NCI-H187 treated with DMSO at 0.1 percent for 48 hours (cell line): Measurements from ENCODE around the gene LRRK1.
A peak's percentile ranks its signal among the peaks of the same experiment; 100 is the strongest.

Experiments used
- DNase-seq: peaks from one replicate; lab custom pipeline; 2025; lab: John Stamatoyannopoulos, UW

The LRRK1 gene

DNA sequence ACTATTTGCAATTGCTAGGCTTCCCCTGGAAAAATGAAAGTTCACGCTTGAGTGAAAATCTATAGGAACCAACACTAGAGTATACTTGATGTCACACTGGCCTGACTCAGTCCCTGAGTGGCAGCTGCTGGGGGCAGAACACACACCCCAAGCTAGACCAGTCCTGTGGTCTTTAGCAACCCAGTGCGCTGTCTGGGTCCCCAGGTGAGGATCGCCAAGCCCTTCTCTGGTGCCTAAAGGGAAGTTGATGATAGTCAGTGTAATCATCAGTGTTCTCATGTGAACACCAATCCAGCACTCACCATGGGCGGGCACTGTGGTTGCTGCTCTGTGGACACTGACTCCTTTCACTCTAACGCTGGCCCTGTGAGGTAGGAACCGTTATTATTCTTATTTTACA is 28.3 kb upstream of the LRRK1 start:
- peak; percentile 62 for DNase-seq

- DNase-seq: no peak
Measured at GRCh38 chr15:100891307-100892012, 27.7 kb upstream of the LRRK1 start.

- no peak for DNase-seq
Measured at GRCh38 chr15:100892013-100892355, 27.2 kb upstream of the LRRK1 start.

DNA sequence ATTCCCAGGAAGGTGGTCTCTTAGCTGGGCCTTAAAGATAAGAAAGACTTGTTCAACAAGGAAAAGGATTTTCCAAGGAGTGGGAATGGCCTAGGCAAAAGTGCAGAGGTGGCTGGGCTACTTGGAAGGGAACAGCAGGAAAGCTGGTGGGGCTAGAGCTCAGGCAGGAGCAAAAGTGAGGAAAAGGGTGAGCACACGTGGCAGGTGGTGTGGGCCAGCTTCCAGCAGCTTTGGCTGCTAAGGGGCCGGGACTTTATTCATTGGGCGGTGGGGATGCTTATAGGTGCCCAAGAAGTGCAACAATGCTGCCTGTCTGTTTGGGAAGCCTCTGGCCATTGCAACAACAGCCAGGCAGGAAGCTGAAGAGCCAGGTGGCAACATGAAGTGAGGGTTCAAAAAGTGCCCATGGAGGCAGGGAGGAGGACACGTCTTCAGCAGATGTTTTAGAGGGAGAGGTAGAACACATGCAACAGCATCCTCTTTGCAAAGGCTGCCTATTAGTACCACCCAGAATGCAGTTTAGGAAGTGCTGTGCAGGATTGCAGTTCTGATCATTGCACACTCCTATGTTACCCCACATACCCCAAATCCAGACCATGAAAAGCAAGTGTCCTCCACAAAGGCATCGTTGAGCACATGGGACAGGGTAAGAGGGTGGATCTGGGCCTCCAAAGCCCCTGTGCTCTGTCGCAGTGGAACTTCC is 25.7 kb upstream of the LRRK1 start:
- DNase-seq: no peak

DNA sequence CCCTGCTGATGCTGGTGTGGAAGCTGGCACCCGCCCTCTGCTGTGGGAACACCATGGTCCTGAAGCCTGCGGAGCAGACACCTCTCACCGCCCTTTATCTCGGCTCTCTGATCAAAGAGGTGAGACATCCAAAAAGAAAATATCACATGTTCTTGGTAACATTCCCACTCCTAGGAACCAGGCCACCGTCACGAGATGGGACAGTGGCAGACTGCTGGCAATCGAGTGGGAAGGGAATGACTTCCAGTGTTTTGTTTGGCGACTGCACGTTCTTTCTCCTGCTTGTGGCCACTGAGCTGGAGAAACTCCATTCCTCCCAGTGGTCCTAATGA is 25.2 kb upstream of the LRRK1 start:
- no peak for DNase-seq

DNA sequence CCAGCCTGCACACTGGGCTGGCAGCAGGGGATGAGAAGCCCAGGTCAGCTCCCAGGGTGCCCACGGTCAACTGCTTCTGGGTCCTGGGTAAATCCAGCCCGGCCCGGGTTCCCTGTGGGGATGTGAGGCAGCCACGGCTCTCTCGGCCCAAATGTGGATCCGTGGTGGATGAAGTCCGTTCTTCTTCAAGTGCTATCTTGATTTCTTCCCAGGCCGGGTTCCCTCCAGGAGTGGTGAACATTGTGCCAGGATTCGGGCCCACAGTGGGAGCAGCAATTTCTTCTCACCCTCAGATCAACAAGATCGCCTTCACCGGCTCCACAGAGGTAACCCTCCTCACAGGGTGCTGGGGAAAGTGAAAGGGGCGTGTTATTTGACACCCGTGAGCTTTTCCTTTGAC is 23.4 kb upstream of the LRRK1 start:
- DNase-seq: no peak

DNA sequence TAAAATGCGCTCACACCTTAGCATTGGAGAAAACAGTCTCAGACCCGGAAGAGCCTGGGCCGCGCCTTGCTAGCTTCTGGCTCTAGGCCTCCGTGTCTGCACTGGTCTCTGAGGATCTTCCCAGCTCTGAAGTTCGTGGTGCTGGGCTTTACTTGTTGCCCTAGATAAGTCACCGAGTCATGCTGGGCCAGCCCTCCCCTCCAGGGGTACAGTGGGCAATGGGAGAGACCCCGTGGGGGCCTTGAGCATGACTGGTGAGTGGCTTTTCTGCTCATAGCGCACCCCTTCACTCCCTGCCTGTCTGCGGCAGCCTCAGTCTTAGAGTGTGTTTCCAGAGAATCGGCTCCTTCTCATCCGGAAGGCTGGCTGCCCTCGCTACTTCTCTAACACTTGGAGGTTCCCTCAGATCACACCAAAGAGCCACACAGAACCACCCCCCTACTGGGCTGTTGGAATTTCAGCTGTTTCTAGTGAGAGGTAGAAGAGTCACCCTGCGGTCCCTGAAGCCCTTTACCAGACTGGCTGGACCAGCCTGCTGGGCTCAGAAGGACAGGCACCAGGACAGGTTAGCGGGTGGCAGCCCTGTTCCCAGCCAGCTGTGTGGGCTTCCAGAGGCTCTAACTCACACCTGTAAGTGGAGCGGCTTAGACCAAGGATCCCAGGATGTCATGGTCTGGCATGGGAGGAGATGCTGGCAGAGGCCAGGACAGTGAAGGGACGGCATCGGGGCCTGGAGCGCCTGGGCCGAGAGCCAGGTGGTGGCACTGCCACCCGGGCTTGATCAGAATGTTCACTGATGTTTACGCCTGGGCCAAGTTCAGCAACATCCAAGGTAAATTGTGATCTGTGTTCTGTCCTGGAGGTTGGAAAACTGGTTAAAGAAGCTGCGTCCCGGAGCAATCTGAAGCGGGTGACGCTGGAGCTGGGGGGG is 21.7 kb upstream of the LRRK1 start:
- DNase-seq: no peak

GRCh38 chr15:100898152-100898490 is 21.0 kb upstream of the LRRK1 start:
- DNase-seq: no peak

- no peak for DNase-seq
Measured at GRCh38 chr15:100898661-100899462, 20.3 kb upstream of the LRRK1 start.

DNA sequence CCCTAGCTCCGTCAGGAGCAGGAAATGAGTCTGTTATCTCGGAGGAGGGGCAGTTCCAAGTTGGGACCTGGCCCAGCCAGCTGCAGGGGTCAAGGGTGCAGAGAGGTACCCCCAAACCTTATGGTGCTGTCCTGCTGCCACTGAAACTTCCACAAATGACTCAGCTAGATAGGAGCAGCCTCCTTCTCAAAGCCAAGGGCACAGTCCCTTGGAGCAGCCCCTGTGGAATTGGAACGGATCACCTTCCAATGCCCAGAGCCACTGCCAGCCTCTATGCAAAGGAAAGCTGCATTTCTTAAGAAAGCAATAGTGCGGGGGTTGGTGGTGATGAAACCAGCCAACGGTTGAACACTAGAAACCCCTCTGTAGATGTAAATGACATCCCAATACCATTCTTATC is 19.6 kb upstream of the LRRK1 start:
- no peak for DNase-seq

DNA sequence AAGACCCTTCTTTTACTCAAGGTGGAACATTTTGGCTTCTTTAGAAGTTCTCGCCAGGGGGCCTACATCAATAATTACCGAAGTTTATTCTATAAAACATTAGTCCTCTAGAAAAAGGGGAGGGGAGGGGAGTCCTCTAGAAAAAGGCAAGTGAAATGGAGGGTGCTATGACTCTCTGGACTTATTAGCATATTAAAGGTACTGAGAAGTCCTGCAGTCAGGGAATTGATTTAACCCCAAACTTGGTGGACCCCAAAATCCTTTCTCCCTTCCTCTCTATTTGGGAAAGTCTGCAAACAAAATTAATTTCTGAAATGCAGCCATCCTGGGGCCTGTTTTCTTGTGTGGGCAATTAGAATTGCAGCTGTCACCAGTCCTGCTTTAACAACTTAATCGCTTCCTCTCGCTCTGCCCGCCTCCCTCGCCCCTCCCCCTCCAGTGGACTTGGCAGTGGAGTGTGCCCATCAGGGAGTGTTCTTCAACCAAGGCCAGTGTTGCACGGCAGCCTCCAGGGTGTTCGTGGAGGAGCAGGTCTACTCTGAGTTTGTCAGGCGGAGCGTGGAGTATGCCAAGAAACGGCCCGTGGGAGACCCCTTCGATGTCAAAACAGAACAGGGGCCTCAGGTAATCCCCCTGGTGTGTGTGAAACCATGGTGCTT is 18.9 kb upstream of the LRRK1 start:
- no peak for DNase-seq

DNA sequence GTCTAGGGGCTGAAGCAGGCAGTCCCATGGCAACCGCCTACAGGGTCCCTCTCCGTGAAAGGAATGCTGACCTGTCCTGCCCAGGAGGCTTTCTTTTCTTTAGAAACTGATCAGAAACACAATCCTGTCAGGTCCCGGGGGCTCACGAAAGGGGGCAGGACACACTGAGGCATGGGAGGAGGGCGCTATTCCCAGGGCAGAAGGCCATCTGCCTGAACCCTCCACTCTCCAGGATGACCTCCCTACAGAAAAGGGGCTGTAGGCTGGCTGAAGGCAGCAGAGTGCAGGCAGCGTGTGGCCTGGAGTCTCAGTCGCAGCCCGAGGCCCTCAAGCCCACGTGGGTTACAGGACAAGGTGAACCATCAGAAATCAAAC is 18.4 kb upstream of the LRRK1 start:
- DNase-seq: no peak

GRCh38 chr15:100901296-100901695 is 17.9 kb upstream of the LRRK1 start:
- DNase-seq: no peak

GRCh38 chr15:100901702-100902435 is 17.3 kb upstream of the LRRK1 start:
- no peak for DNase-seq

- no peak for DNase-seq
Measured at GRCh38 chr15:100902436-100903167, 16.6 kb upstream of the LRRK1 start.

DNA sequence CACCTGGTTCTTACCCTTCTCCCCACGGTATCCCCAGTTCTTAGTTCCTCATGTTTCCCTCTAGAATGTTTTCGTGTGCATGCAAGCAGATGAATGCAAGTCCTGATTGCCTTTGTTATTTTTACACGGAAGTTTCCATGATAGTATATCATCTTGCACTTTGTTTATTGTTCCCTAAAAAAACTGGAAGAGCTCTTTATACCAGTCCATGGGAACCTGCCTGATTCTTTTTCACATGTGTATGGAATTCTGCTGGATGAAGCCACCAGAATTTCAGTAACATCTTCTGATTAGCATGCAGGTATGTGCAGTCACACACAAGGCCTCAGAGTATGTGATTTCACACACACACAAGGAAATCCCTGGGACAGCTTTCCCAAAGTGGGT is 16.0 kb upstream of the LRRK1 start:
- no peak for DNase-seq

- no peak for DNase-seq
Measured at GRCh38 chr15:100905850-100906249, 13.3 kb upstream of the LRRK1 start.

DNA sequence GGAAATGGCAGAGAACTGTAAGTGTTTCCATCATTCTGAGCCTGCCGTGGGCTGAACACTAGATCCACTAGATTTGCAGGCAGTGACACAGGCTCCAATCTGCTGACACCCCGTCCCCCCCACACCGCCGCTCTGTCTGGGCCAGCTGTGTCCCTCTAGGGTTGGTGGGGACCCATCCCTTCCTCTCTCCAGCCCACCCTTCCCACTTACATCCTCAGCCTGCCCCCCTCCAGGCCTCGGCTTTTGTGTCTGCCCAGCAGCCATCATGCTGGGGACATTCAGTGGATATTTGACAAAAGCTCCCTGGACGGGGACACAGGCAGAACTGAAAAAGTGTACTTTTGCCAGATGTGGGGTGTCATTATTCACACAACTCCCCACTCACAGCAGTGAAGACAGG is 10.7 kb upstream of the LRRK1 start:
- no peak for DNase-seq

GRCh38 chr15:100909565-100909964 is 9.6 kb upstream of the LRRK1 start:
- DNase-seq: no peak
